ENCODE results near the gene TASP1. TPM values are rescaled to one million over a fixed set of nuclear protein-coding genes. Genes with fewer than 3 reads are reported as not detected.

Gene TASP1
- total and polyA plus RNA-seq, 2 donors (not counting 3 experiments of a cell fraction or from before 2014, with no cell fraction given): 3.5 to 8.9 TPM

DNA sequence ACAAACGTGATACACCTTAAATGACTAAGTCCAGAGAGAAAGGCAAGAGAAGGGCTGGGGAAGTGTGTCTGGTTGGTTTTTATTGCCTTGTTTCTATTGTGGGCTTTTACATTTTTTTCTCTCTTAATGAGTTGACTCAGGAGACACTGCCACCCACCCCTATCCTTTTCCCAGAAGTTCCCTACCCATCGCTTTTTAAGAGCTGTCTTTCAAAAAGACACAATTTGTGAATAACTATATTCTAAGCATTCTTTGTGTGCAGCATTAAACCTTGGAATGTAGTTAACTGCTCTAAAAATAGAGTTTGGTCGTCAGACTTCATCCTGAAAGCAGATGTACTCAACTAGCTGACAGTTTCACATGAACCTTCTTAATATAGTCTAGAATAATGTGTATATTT, 242.7 kb downstream of the TASP1 start:
- BruUV-seq (replicated peaks): no TSS peak
- H3K27ac ChIP-seq (ENCODE audit: insufficient read depth, low read depth, low read length): no peak overlapping the region
- H3K4me2 ChIP-seq (ENCODE audit: insufficient read depth, low read length): no peak overlapping the region
- ChIA-PET CTCF (interaction anchor here (1.0 kb wide), 1 partner anchor 13 kb away, joined by 3 read pairs; no protein-coding TSS in a partner anchor), POLR2A (no interaction called here)
- no peaks in the 10 kb centered on the region for H3K79me2 ChIP-seq (ENCODE audit: control insufficient read depth, insufficient read depth, low read length)
- H3K36me3 ChIP-seq (ENCODE audit: control insufficient read depth in 2 of 2, extremely low read depth in 1 of 2, insufficient read depth in 2 of 2, low read length in 2 of 2): no peaks in the 10 kb centered on the region
- no peaks in the 10 kb centered on the region for H3K27me3 ChIP-seq (ENCODE audit: control insufficient read depth in 2 of 2, insufficient read depth in 2 of 2, low read length in 2 of 2)
- no peaks in the 10 kb centered on the region for H4K20me1 ChIP-seq (replicated peaks; ENCODE audit: control insufficient read depth, extremely low read depth, insufficient read depth, low read length)
- FAIRE-seq (no peak), DNase-seq (ENCODE audit: low read depth, low spot score) (no peak)
- intact Hi-C loops (cut with micrococcal nuclease) (no loop called here), dilution Hi-C loops (cut with MboI; ENCODE audit: extremely low pct_ligation_motif_present, low sequenced_read_pairs) (no loop called here)
- H2AFZ ChIP-seq (ENCODE audit: low read depth, low read length): no peak overlapping the region
- TF ChIP-seq JUN (IDR thresholded peaks at IDR 0.05; ENCODE audit: borderline replicate concordance, insufficient read depth, insufficient read length, low read depth): no peak
- no peak for TF ChIP-seq POLR2AphosphoS5 (IDR thresholded peaks at IDR 0.05; ENCODE audit: insufficient read depth, low read depth, low read length)
- TF ChIP-seq MYC (IDR thresholded peaks at IDR 0.05; ENCODE audit: low read depth, low read length): no peak
- TF ChIP-seq GATA2 (IDR thresholded peaks at IDR 0.05; ENCODE audit: insufficient read depth, insufficient read length, low read depth, low read length): no peak
- TF ChIP-seq EZH2 (IDR thresholded peaks at IDR 0.05; ENCODE audit: borderline replicate concordance, low read depth, low read length, severe bottlenecking): no peak
- TF ChIP-seq FOS (IDR thresholded peaks at IDR 0.05; ENCODE audit: borderline replicate concordance, insufficient read depth, low read length): no peak
- TF ChIP-seq POLR2A (IDR thresholded peaks at IDR 0.05; ENCODE audit: low read depth, low read length): no peak
- TF ChIP-seq, protein P1, sequence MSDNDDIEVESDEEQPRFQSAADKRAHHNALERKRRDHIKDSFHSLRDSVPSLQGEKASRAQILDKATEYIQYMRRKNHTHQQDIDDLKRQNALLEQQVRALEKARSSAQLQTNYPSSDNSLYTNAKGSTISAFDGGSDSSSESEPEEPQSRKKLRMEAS (IDR thresholded peaks at IDR 0.05; ENCODE audit: insufficient read depth, insufficient read length): no peak
- TF ChIP-seq, protein P2, sequence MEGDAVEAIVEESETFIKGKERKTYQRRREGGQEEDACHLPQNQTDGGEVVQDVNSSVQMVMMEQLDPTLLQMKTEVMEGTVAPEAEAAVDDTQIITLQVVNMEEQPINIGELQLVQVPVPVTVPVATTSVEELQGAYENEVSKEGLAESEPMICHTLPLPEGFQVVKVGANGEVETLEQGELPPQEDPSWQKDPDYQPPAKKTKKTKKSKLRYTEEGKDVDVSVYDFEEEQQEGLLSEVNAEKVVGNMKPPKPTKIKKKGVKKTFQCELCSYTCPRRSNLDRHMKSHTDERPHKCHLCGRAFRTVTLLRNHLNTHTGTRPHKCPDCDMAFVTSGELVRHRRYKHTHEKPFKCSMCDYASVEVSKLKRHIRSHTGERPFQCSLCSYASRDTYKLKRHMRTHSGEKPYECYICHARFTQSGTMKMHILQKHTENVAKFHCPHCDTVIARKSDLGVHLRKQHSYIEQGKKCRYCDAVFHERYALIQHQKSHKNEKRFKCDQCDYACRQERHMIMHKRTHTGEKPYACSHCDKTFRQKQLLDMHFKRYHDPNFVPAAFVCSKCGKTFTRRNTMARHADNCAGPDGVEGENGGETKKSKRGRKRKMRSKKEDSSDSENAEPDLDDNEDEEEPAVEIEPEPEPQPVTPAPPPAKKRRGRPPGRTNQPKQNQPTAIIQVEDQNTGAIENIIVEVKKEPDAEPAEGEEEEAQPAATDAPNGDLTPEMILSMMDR (IDR thresholded peaks at IDR 0.05; ENCODE audit: extremely low read depth in 1 of 2, insufficient read depth in 1 of 2, low read depth in 1 of 2, low read length in 2 of 2): no peak
- no peaks in the 10 kb centered on the region for H3K9me3 ChIP-seq (replicated peaks; ENCODE audit: control insufficient read depth, insufficient read depth, low read length)
- no peaks in the 10 kb centered on the region for H3K9me1 ChIP-seq (replicated peaks; ENCODE audit: control insufficient read depth, extremely low read depth, insufficient read depth, low read length)
- H3K4me3 ChIP-seq (replicated peaks in 1 of 3; ENCODE audit: insufficient read depth in 1 of 3, low read depth in 1 of 3, low read length in 3 of 3): no peak overlapping the region
- no peaks in the 10 kb centered on the region for H3K4me1 ChIP-seq (ENCODE audit: control insufficient read depth, extremely low read depth, insufficient read depth, low read length)
- H3K9ac ChIP-seq (replicated peaks; ENCODE audit: extremely low read depth, insufficient read depth, low read length): no peak overlapping the region

All from endothelial cell of umbilical vein (primary cell).